Suppressor macrophage treated with lipopolysaccharide for 1 hour (primary cell): ENCODE data around the gene KBTBD13.
"Not testable (repeated sequence)": the region's sequence is repeated elsewhere in the genome, so short reads cannot be mapped to it uniquely, and the experiment has no call there.

Experiments
- DNase-seq, 3 donors: peaks; one replicate each; pipeline ENCODE4 v3.0.0-alpha.2; 2020 to 2022

The KBTBD13 gene

GRCh38 chr15:65069779-65070546 is 6.6 kb upstream of the KBTBD13 start:
- no peak for DNase-seq

GRCh38 chr15:65071381-65071811 is 5.2 kb upstream of the KBTBD13 start:
- no peak for DNase-seq

GRCh38 chr15:65072027-65072426 is 4.5 kb upstream of the KBTBD13 start:
- peak in 1 of 3 donors; percentile 20 for DNase-seq

DNA sequence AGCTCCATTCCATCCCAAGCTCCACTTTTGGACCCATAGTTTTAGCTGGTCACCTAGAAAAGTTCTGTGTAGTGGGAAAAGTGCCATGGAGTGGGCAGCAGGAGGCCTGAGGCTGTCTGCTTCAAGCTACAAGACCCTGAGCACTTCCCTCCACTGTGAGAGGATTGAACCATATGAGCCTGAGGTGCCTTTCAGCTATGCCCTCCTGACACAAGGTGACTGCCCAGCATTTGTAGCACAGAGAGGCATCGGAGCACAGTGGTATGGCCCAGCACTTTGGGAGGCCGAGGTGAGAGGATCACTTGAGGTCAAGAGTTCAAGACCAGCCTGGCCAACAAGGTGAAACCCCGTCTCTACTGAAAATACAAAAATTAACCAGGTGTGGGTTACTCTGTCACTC is 3.9 kb upstream of the KBTBD13 start:
- no peak for DNase-seq

DNA sequence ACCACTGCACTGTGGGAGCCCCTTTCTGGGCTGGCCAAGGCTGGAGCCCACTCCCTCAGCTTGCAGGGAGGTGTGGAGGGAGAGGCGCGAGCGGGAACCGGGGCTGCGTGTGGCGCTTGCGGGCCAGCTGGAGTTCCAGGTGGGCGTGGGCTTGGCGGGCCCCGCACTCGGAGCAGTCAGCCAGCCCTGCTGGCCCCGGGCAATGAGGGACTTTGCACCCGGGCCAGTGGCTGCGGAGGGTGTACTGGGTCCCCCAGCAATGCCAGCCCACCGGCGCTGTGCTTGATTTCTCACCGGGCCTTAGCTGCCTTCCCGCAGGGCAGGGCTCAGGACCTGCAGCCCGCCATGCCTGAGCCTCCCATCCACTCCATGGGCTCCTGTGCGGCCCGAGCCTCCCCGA is 1.6 kb upstream of the KBTBD13 start:
- DNase-seq, result not testable (repeated sequence)

GRCh38 chr15:65075607-65076395 is 745 bp upstream of the KBTBD13 start:
- DNase-seq, result not testable (repeated sequence)

DNA sequence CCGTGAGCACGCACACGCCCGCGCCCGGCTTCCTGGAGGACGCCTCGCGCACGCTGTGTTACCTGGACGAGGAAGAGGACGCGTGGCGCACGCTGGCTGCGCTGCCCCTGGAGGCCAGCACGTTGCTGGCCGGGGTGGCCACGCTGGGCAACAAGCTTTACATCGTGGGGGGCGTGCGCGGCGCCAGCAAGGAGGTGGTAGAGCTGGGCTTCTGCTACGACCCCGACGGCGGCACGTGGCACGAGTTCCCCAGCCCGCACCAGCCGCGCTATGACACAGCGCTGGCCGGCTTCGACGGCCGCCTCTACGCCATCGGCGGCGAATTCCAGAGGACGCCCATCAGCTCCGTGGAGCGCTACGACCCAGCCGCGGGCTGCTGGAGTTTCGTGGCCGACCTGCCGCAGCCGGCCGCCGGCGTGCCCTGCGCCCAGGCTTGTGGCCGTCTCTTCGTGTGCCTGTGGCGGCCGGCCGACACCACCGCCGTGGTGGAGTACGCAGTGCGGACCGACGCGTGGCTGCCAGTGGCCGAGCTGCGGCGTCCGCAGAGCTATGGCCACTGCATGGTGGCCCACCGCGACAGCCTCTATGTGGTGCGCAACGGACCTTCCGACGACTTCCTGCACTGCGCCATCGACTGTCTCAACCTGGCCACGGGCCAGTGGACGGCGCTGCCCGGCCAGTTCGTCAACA is 890 bp downstream of the KBTBD13 start:
- no peak for DNase-seq

GRCh38 chr15:65077981-65078352 is 1.4 kb downstream of the KBTBD13 start:
- peak; percentile 47 to 70 (median 52) for DNase-seq

DNA sequence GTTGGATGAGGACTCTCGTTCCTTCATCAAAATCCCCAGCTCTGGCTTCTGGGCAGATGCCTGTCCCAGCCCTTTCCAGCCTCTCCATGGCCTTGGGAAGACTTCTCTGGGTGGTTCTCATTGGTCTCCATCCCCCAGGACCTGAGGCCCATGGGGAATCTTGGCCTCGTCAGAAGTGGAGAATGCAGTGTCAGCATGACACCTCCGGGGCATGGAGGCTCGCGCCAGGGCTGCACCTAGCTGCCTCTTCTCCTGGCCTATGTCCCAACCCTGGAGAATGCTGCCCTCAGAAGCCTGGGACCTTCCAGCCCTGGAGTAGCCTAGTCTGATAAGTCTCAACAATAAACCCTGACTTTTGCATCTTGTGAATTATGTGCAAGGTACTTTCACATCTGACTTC is 3.0 kb downstream of the KBTBD13 start:
- no peak for DNase-seq

DNA sequence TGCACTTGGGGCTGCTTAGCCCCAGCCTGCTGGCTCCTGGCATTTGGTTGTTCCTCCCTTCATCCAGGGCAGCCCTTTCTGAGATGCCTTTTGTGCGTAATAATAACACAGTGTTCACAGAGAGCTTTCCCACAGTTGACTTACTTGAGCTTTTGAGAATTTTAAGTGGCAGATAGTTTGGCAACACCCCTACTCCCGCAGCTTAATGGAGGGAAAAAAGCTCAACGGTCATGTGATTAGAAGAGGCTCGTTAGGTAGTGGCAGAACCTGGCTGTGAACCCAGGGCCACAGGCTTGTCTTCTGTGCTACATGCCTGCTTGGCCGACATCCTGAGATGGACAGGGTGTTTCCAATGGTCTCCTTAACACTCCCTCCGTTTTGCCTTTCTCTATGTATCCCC is 4.7 kb downstream of the KBTBD13 start:
- no peak for DNase-seq

DNA sequence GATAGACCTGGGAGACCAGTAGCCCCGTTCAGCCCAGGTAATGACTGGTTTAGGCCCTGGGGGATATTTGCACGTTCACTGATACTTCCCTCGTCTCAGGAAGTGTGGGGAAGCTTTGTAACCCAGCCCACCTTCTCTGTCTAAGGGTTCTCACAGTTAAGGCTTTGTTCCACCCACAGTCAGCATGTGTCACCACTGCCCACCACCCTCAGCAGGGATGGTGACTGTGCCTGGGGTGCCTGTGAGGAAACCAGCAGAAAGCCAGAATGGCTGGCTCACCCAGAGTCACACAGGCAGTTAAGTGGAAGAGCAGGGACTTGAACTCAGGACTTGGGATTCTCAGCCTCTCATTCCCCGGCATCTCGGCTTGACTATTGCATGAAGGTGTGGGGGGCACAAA is 5.2 kb downstream of the KBTBD13 start:
- peak; percentile 63 to 75 (median 71) for DNase-seq

GRCh38 chr15:65082303-65082953 is 5.9 kb downstream of the KBTBD13 start:
- DNase-seq, result peak; percentile 43 to 72 (median 67)

DNA sequence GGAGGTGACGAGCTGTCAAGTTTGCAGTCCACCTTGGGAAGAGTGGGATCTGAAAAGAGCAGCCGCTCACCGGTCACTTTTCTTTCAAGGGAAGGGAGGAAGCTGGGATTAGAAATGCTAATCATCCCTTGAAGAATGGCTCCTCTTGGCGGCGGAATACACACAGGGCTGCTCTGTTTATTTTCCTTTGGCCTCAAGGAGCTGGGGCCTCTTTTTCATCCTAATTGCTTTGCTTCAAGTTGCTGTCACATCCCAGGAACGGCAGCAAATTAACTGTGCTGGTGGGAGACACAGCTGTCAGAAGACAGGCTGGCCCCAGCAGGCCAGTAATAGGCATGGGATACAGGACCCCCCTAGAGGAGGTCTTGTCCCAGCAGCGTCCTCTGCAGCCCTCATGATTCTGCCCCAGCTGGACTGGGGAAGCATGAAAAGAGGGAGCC is 6.7 kb downstream of the KBTBD13 start:
- DNase-seq, result no peak

- DNase-seq, result no peak
These were observed 8.1 kb downstream of the KBTBD13 start for GRCh38 chr15:65084500-65085206.

GRCh38 chr15:65085207-65085753 is 8.7 kb downstream of the KBTBD13 start:
- DNase-seq, result no peak

- DNase-seq, result peak in 2 of 3 donors; percentile 22 to 32
These were observed 9.6 kb downstream of the KBTBD13 start for GRCh38 chr15:65085990-65086679.

DNA sequence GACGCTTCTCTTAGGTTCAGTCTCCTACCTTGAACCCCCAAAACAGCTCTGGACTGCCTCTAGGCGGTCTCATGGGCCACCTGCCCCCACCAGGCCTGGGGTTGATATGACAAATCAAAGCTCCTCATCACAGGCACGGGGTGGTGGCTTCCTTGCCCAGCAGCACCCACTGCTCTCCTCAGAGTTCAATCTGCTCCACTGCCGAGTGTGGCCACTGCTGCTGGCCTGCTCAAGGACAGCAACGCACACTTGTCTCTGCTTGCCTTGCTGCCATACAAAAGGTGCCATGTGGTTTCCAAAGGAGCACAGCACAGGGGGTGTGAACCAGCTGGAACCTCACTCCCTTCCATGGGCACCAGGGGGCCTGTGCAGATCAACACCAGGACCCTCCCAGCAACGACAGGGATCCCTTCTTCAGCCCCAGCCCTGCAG is 10.2 kb downstream of the KBTBD13 start:
- DNase-seq, result no peak

GRCh38 chr15:65087411-65087810 is 10.9 kb downstream of the KBTBD13 start:
- DNase-seq, result no peak

DNA sequence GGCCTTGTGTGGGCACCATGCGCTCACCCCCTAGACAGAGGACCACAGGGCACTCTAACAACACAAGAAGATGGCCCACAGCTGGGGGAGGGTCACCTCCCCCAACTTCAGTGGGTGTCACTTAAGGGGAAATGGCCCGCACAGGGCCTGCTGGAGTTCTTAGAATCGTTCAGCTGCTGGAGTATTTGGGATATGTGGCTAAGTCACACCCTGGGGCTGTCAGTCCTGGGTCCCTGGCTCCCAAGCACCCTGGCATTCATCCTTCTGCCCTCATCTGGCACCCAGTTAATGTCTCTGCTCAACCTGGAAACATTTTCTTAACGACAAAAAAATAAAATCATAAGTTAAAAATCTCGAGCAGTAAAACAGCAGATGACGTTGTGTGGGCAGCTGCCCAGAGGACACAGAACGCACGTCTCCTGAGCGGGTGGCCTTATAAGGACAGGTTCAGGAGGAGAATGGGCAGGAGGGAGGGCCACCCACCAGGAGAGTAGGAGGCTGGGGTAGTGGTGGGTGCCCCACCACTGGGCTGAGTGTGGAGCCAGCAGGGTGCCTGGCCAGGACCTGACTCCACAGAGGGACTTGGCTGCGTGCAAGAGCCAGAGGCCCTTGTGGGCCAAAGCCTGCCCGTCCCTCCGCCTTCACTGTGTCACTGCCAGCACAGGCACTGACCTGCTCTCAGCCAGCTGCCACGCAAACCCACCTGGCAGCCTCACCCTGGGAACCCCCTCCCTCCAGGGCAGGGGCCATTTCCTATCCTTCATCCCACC is 11.5 kb downstream of the KBTBD13 start:
- DNase-seq, result no peak

GRCh38 chr15:65088643-65089021 is 12.1 kb downstream of the KBTBD13 start:
- DNase-seq, result no peak
